Mesenchymal stem cell (in vitro differentiated cells and primary cell): ENCODE data around the gene KLHL17.

Experiments
- DNase-seq: peaks from one replicate; pipeline ENCODE4 v3.0.0-alpha.2; 2013
- H2AFZ ChIP-seq: one replicate; pipeline ENCODE4 v1.6.1; 2013; ENCODE audit warnings: low read depth, mild to moderate bottlenecking, control low read depth, inconsistent platforms, low read length, moderate library complexity
- H2AK5ac ChIP-seq: 2 replicates; pipeline ENCODE4 v1.6.1; 2013; ENCODE audit warnings: low read length, moderate library complexity, mild to moderate bottlenecking, inconsistent platforms; ENCODE audit not compliant: severe bottlenecking
- H2BK120ac ChIP-seq: one replicate; pipeline ENCODE4 v1.6.1; 2013; ENCODE audit warnings: low read depth, mild to moderate bottlenecking, inconsistent platforms, low read length, moderate library complexity
- H2BK12ac ChIP-seq, 2 experiments: one replicate each; pipeline ENCODE4 v1.6.1; 2013; ENCODE audit warnings: inconsistent platforms in 2 of 2, low read length in 2 of 2, mild to moderate bottlenecking in 2 of 2, moderate library complexity in 2 of 2, control low read depth in 1 of 2
- H2BK15ac ChIP-seq: one replicate; pipeline ENCODE4 v1.6.1; 2013; ENCODE audit warnings: mild to moderate bottlenecking, low read depth, inconsistent platforms; ENCODE audit not compliant: poor library complexity, severe bottlenecking
- H2BK5ac ChIP-seq: 2 replicates; pipeline ENCODE4 v1.6.1; 2013; ENCODE audit warnings: low read depth, mild to moderate bottlenecking, low read length, control low read depth, inconsistent platforms; ENCODE audit not compliant: poor library complexity, severe bottlenecking
- H3K14ac ChIP-seq, 2 experiments: one replicate each; pipeline ENCODE4 v1.6.1; 2013; ENCODE audit warnings: inconsistent platforms in 2 of 2, low read length in 2 of 2, control low read depth in 1 of 2, mild to moderate bottlenecking in 1 of 2, moderate library complexity in 1 of 2
- H3K18ac ChIP-seq, 2 experiments: one replicate each; pipeline ENCODE4 v1.6.1; 2013; ENCODE audit warnings: inconsistent platforms in 2 of 2, low read length in 2 of 2, control low read depth in 1 of 2, low read depth in 1 of 2, mild to moderate bottlenecking in 1 of 2
- H3K23ac ChIP-seq, 2 experiments: one replicate each; pipeline ENCODE4 v1.6.1; 2013; ENCODE audit warnings: inconsistent platforms in 2 of 2, low read length in 2 of 2, mild to moderate bottlenecking in 2 of 2, moderate library complexity in 2 of 2, control low read depth in 1 of 2
- H3K27ac ChIP-seq: 2 replicates; pipeline ENCODE4 v1.5.1; 2013; ENCODE audit warnings: mild to moderate bottlenecking, moderate library complexity, low read length, control low read depth, inconsistent platforms; ENCODE audit not compliant: poor library complexity, severe bottlenecking
- H3K27me3 ChIP-seq, 2 experiments: 2 replicates each; pipeline versions ENCODE4 v1.6.1 to v1.7.0; 2013; ENCODE audit warnings: low read length in 2 of 2, mild to moderate bottlenecking in 2 of 2, moderate library complexity in 2 of 2, control low read depth in 1 of 2, inconsistent platforms in 1 of 2; ENCODE audit not compliant: control insufficient read depth in 1 of 2, insufficient read depth in 1 of 2
- H3K36me3 ChIP-seq, 2 experiments: 2 replicates each; pipeline versions ENCODE4 v1.6.1 to v1.7.0; 2013; ENCODE audit warnings: low read length in 2 of 2, control low read depth in 1 of 2, inconsistent platforms in 1 of 2, low read depth in 1 of 2, mild to moderate bottlenecking in 1 of 2; ENCODE audit not compliant: insufficient read depth in 2 of 2, control insufficient read depth in 1 of 2
- H3K4ac ChIP-seq, 2 experiments: one replicate each; pipeline ENCODE4 v1.6.1; 2013; ENCODE audit warnings: inconsistent platforms in 2 of 2, low read length in 2 of 2, mild to moderate bottlenecking in 2 of 2, moderate library complexity in 2 of 2, control low read depth in 1 of 2, low read depth in 1 of 2
- H3K4me1 ChIP-seq: 2 replicates; pipeline ENCODE4 v1.6.1; 2013; ENCODE audit warnings: low read depth, low read length, control low read depth; ENCODE audit not compliant: control insufficient read depth, insufficient read depth
- H3K4me2 ChIP-seq: 2 replicates; pipeline ENCODE4 v1.6.1; 2013; ENCODE audit warnings: low read length, mild to moderate bottlenecking, inconsistent platforms; ENCODE audit not compliant: poor library complexity, severe bottlenecking
- H3K4me3 ChIP-seq, 2 experiments: 2 replicates each; pipeline versions ENCODE4 v1.5.1 to v1.7.0; 2013; ENCODE audit warnings: low read length in 2 of 2, mild to moderate bottlenecking in 2 of 2, control low read depth in 1 of 2, low read depth in 1 of 2; ENCODE audit not compliant: insufficient read depth in 1 of 2
- H3K79me1 ChIP-seq: replicated peaks from 2 replicates; pipeline ENCODE4 v1.6.1; 2013; ENCODE audit warnings: mild to moderate bottlenecking, control low read depth, low read length, inconsistent platforms; ENCODE audit not compliant: poor library complexity, severe bottlenecking
- H3K9ac ChIP-seq: 2 replicates; pipeline ENCODE4 v1.7.0; 2013; ENCODE audit warnings: mild to moderate bottlenecking, low read length, moderate library complexity
- H3K9me3 ChIP-seq: 2 replicates; pipeline ENCODE4 v1.7.0; 2013; ENCODE audit warnings: mild to moderate bottlenecking, low read length; ENCODE audit not compliant: control insufficient read depth
- H4K8ac ChIP-seq: one replicate; pipeline ENCODE4 v1.6.1; 2013; ENCODE audit warnings: inconsistent platforms, mild to moderate bottlenecking, low read length, moderate library complexity
- H4K91ac ChIP-seq: one replicate; pipeline ENCODE4 v1.6.1; 2013; ENCODE audit warnings: mild to moderate bottlenecking, low read length, inconsistent platforms
- WGBS: methylation state at CpG from one replicate; pipeline ENCODE4 v1.1.7; 2013; ENCODE audit warnings: mixed read lengths; 5-methylcytosine and 5-hydroxymethylcytosine counted together

The KLHL17 gene

GRCh38 chr1:943545-944340, 16.6 kb upstream of the KLHL17 start:
- H3K27me3 ChIP-seq: peaks cover 11 to 18% of the 10 kb centered on the region in 2 experiments
- H3K18ac ChIP-seq: no peak overlapping the region
- H3K9me3 ChIP-seq: no peaks in the 10 kb centered on the region
- no peak overlapping the region for H2BK120ac ChIP-seq
- no peak overlapping the region for H3K4me3 ChIP-seq
- no peak overlapping the region for H3K14ac ChIP-seq
- no peak overlapping the region for H3K27ac ChIP-seq
- H4K91ac ChIP-seq: no peak overlapping the region
- H3K4ac ChIP-seq: no peak overlapping the region
- no peak overlapping the region for H3K23ac ChIP-seq
- no peak overlapping the region for H2BK15ac ChIP-seq
- H3K4me2 ChIP-seq: no peak overlapping the region
- H3K36me3 ChIP-seq: peaks cover 32 to 45% of the 10 kb centered on the region in 2 experiments
- H2BK5ac ChIP-seq: no peak overlapping the region
- peaks cover 61% of the 10 kb centered on the region for H3K4me1 ChIP-seq
- H2BK12ac ChIP-seq: no peak overlapping the region
- no peak overlapping the region for H4K8ac ChIP-seq
- WGBS: 93% methylated on average over 23 of the region's 27 CpGs
- no peak for DNase-seq
- H2AK5ac ChIP-seq: no peak overlapping the region
- H3K79me1 ChIP-seq: peaks cover 3% of the 10 kb centered on the region
- no peak overlapping the region for H3K9ac ChIP-seq
- no peak overlapping the region for H2AFZ ChIP-seq

DNA sequence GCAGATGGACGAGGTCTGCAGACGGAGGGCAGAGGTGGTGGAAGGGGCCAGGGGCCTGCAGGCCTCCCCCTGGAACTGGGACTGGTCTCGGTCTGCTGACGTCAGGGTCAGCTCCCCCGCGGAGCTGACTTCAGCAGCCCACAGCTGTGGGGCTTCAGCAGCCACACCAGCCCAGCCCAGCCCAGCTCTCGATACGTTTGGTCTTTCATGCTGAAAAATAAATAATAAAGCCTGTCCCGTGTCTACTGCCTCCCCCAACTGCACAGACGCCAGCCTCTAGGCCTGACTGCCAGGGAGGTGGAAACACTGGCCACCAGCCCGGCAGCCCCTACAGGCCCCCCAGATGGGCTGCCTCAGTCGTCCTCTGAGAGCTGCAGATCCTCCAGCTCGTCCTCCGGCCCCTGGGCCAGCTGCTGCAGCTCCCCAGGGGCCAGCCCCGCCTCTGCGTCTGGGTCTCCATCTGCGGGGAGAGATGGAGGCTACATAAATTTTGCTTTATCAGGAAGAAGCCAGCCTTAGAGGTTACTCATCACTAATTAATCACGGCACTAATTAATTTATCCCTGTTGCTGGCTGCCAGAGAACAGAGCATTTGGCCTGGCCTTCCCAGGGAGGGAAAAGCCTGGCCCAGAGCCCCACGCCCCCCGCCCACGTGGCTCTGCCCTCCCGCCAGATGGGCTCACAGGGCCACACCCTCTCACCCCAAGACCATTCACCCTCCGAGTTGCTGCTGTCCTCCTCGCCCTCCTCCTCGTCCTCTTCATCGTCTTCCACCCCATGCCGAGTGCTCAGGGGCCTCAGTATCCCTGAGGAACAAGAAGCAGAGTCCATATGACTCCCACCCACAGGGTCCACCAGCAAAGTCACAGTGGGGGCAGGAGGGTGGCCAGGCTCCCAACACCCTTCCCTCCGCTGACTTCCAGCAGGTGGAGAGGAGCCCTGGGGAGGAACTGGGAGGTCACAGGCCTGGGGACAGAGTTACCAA, 15.8 kb upstream of the KLHL17 start:
- Histone ChIP-seq H3K4me1 (peaks cover 52% of the 10 kb centered on the region), H3K4me3 (no peak overlapping the region), H3K9me3 (no peaks in the 10 kb centered on the region), H3K18ac (no peak overlapping the region), H3K23ac (no peak overlapping the region), H3K4ac (no peak overlapping the region), H2BK15ac (no peak overlapping the region), H3K27me3 (peaks cover 6 to 14% of the 10 kb centered on the region in 2 experiments), H2AK5ac (no peak overlapping the region), H3K27ac (no peak overlapping the region), H2BK5ac (no peak overlapping the region), H4K91ac (no peak overlapping the region), H4K8ac (no peak overlapping the region), H2AFZ (no peak overlapping the region), H3K9ac (no peak overlapping the region), H2BK120ac (no peak overlapping the region), H3K79me1 (peaks cover 9% of the 10 kb centered on the region), H3K14ac (no peak overlapping the region), H3K36me3 (peaks cover 41 to 54% of the 10 kb centered on the region in 2 experiments), H3K4me2 (no peak overlapping the region), H2BK12ac (no peak overlapping the region)
- DNase-seq: peak; percentile 64
- 53% methylated on average over 28 of the region's 28 CpGs for WGBS

DNA sequence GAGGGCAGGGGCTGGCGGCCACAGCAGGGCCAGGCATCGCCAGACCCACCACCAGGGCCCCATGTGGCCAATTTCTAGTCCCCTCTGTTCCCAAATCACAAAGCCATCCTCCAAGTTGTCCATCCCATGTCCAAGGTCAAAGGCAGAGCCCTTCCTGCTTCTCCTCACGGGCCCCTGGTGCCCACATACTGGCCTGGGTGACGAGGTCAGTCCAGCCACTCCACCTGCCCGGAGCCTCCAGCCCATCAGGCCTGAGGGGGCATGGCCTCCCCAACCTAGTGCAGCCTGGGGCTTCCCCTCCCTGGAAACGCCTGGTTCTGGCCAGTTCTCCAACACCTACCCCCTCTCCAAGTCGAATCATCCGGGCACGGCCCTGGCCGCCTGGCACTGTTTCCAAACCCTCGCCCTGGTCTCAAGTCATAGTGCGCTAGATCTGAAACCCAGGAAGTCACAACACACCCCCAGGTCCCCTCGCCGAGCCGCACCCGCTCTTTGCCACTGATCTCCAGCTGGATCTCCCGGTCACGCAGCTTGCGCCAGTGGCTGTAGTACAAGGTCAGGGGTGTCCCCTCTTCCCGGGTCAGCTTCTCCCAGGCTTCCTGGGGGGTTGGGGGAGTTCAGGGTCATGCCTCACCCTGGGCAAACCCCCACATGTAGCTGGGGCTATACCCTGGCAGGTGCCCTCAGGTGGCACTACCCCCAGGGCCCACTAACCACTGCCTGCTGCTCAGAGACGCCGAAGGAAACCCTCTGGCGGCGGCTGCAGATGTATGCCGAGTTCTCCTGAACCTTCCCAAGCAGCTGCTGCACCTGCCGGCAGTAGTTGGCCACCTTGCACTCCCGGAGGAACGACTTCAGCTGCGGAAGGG, 14.5 kb upstream of the KLHL17 start:
- Histone ChIP-seq H2BK12ac (no peak overlapping the region), H4K8ac (no peak overlapping the region), H3K36me3 (peaks cover 54 to 67% of the 10 kb centered on the region in 2 experiments), H3K14ac (no peak overlapping the region), H2BK5ac (no peak overlapping the region), H2AK5ac (no peak overlapping the region), H3K9me3 (no peaks in the 10 kb centered on the region), H3K4ac (no peak overlapping the region), H3K4me3 (no peak overlapping the region), H3K23ac (no peak overlapping the region), H2BK15ac (no peak overlapping the region), H3K4me1 (peaks cover 43% of the 10 kb centered on the region), H4K91ac (no peak overlapping the region), H3K27me3 (peaks cover 5 to 6% of the 10 kb centered on the region in 2 experiments), H3K4me2 (no peak overlapping the region), H3K18ac (no peak overlapping the region), H2BK120ac (no peak overlapping the region), H3K79me1 (peaks cover 9% of the 10 kb centered on the region), H3K9ac (no peak overlapping the region), H3K27ac (no peak overlapping the region), H2AFZ (no peak overlapping the region)
- 97% methylated on average over 29 of the region's 29 CpGs for WGBS
- DNase-seq: no peak
